H54 (cell line): ENCODE measurements around the gene SCUBE1.

Experiments
- DNase-seq: peaks from one replicate; pipeline ENCODE4 v3.0.0; 2011; ENCODE audit warnings: low spot score, mixed read lengths; ENCODE audit not compliant: insufficient read length
- FAIRE-seq: peaks from 3 replicates; lab custom pipeline; 2011; peaks lifted over from hg19 to GRCh38; lab: Jason Lieb, UNC
- POLR2A ChIP-seq: IDR thresholded peaks from 2 replicates; pipeline ENCODE4 v1.6.1; 2011; ENCODE audit warnings: low read depth, mild to moderate bottlenecking, low read length

Gene SCUBE1

DNA sequence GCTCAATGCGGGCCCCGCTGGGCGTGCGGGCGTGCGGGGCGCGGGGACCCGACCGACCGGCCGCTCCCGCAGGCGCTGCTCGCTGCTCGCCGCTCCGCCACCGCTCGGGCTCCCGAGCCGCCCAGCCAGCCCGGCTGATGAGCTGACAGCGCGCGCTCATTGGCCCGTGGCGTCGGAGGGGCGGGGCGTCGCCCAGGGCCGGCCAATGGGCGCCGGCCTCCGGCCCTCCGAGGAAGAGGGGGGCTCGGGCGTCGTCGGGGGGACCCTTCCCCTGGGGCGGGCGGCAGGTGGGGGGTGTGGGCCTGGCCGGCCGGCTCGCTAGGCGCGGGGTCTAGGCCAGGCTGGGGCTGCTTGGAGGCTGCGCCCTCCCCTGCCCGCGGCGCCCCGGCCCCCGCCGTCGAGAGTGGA, at the start of gene SCUBE1:
TSS of gene SCUBE1 (minus strand) at position 111 of the 408 bp plus-strand sequence. CDS start 111 bp downstream, outside the sequence.
- FAIRE-seq: no peak
- TF ChIP-seq POLR2A: no peak
- no peak for DNase-seq

DNA sequence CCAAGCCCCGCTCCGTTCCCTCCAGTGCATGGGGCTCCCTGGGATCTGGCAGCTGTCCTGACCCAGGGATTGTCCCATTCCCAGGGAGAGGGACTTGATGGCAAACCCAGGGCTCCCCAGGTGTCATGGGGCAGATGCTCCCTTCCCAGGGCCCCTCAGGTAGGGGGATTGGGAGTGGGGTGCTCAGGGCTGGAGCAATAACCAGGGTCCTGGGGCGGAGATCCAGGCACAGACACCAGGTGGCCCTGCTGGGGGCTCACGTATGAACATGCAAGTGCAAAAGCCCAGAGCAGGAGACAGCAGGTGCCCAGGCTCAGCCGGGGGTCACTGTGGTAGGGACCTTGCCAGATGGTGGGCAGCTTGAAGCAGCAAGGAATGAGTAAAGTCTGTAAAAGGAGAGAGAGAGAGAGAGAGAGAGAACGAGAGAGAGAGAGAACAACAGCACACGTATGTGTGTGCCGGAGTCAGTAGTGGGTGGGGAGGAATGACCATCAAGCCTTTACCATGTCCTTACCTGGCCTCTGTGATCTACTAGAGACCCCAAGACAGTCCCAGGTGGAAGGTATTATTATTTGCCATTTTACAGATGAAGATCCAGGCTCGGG, 49.3 kb upstream of the SCUBE1 start:
- DNase-seq: no peak

DNA sequence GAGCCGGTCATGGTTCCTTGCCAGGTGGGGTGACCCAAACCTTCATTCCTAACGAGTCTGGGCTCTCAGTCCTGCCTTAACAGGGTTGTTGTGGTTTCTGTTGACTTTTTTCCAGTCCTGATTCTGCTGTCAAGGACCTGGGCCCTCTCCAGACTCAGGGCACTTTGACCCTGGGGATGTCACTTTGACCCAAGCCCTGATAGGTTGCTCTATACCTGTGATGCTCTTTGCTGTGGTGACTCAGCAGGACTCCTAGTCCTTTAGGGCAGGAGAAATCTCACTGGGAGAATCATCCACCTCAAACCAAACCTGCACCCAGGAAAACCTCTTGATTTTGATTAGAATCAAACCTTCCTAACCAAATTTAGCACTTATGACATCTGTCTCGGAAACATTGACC, 48.1 kb upstream of the SCUBE1 start:
- FAIRE-seq (no peak), DNase-seq (no peak)
- no peak for TF ChIP-seq POLR2A

More for the DNA sequence above, 49.3 kb upstream of the SCUBE1 start:
- TF ChIP-seq POLR2A: no peak
- FAIRE-seq: no peak

DNA sequence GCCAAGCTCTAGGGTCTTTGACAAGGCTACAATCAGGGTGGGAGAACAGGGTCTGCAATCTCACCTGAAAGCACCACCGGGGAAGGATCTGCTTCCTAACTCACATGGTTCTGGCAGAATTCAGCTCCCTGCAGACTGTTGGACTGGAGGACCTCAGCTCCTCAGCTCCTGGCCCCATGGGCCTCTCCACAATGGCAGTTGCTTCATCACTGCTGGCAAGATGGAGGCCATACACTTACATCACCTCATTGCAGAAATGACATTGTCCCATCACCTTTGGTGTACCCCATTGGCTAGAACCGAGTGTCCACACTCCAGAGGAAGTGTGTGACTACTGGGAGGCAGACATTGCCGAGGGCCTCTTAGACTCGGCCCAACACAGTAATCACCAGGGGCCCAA, 47.7 kb upstream of the SCUBE1 start:
- no peak for TF ChIP-seq POLR2A
- no peak for FAIRE-seq

DNA sequence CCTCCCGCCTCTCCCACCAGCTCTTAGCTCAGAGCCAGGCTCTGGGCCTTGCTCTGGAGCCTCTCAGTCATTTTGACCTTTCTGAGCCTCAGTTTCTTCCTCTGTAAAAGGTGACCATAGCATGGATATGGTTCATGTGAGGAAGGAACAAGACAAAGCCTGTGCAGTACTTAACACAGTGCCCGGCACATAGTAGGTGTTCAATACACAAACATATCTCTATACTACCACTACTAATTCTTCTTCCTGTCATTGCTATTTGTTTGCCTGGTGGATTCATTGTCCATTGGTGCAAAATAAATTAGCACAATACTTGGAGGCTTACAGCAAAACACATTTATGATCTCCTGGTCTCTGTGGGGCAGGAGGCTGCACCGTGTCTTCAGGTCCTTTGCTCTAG, 47.0 kb upstream of the SCUBE1 start:
- DNase-seq (no peak), FAIRE-seq (no peak)
- TF ChIP-seq POLR2A: no peak

More for the DNA sequence above, 47.7 kb upstream of the SCUBE1 start:
- DNase-seq: no peak

DNA sequence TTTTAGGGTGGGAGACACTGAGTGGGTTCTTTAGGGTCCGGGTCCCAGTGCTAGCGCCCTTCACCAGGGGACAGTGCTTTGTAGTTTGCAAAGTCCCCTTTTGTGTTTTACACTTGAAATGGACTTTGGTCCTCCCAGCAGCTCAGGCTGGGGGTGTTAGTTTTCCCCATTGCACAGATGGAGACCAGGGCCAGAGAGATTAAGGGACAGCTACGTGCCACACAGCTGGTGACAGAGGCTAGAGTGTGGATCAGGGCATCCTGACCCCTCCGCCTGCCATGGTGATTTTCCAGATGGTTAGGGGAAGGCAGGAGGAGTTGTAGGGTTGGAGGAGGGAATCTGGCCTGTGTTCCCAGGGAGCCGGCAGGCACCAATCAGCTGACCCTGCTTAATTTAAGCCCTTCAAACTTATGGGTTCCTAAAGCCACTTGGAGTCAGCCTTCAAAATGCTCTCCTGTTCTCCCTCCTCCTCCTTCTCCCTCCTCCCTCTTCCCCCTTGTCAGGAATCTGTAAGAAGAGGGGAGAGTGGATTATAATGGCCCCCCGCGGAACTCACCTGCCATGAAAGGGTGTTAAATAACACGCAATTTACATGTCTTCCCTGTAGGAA, 46.2 kb upstream of the SCUBE1 start:
- DNase-seq (no peak), FAIRE-seq (no peak)
- no peak for TF ChIP-seq POLR2A

DNA sequence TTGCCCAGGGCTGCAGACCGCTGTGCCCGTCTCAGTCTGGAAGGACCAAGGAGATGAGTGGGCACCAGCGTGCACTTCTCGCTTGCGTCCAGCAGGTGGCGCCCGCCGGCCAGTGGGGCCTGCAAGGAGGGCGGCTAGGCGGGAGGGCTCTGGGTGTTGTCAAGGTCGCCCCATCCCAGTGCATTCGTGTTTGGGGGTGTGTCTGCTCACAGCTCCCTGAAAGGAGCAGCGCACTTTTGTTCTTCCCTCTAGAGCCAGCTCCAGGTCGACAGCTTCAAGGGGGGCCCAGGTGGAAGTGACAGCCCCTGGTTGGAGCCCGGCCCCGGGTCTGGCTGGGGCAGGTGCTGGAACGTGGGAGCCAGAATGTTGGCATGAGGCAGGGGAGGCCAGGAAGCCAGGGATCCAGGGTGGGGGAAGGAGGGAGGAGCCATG, 45.3 kb upstream of the SCUBE1 start:
- TF ChIP-seq POLR2A: no peak
- FAIRE-seq: no peak
- peak; percentile 66 for DNase-seq

DNA sequence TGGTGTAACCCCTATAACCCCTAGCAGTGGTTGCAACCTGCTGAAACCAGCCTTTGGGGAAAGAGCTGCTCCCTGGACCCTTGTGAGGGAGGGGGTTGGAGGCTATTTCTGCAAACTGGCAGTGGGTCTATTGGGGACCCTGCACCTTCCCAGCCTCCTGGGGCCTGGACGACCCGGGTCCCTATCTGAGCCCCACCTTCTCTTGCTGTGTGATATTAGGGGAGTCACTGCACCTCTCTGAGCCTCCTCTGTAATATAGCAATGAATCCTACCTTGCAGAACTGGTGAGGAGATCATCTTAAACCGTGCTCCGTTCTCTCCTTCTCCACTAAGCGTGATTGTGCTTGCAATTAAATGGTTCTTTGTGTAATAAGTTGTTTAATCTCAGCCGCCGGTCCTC, 44.6 kb upstream of the SCUBE1 start:
- FAIRE-seq (no peak), DNase-seq (no peak)
- TF ChIP-seq POLR2A: no peak

DNA sequence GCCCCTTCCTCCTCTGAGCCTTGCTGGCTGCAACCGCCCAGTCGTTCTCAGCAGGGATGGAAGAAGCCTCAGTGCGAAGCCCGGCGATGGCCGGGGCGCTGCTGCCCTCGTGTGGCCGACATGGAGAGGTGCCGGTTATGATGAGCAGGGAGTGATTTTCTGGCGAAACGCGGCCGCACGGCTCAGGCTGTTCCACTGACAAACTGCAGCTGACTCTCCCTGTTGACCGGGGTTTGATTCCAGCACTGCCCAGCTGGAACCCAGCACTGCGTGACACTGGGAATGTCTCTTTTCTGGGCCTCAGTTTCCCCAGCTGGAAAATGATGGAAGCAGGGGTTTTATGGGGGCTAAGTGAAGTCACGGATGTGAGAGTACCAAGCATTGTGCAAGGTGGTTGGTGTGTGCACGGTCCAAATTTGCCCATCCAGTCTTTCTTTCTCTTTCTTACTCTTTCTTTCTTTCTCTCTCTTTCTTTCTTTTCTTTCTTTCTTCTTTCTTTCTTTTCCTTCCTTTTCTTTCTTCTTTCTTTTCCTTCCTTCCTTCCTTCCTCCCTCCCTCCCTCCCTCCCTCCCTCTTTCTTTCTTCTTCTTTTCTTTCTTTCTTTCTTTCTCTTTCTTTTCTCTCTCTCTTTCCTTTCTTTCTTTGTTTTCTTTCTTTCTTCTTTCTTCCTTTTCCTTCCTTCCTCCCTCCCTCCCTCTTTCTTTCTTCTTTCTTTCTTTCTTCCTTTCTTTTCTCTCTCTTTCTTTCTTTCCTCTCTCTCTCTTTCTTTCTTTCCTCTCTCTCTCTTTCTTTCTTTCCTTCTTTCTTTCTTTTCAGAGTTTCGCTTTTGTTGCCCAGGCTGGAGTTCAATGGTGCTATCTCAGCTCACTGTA, 42.8 kb upstream of the SCUBE1 start:
- FAIRE-seq (peak; percentile 86), DNase-seq (peak; percentile 75)
- no peak for TF ChIP-seq POLR2A

DNA sequence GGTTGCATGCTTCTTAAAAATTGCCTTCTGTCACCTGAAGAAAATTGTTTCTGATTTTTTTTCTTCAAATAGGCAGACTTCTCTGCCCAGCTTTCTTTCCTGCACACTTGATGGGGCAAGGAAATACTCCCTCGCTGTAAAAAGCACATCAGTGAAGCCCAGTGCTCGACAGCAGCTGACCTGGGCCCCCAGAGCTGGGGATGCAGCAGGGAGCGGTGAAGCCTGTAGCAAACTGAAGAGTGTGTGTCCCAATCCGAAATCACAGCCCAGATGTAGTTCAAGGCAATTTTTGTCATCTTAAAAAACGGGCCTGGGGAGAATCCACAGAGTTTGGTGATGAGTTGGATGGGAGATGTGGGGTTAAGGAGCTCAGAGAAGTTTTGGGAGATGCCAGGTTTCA, 41.7 kb upstream of the SCUBE1 start:
- FAIRE-seq (no peak), DNase-seq (no peak)
- no peak for TF ChIP-seq POLR2A

DNA sequence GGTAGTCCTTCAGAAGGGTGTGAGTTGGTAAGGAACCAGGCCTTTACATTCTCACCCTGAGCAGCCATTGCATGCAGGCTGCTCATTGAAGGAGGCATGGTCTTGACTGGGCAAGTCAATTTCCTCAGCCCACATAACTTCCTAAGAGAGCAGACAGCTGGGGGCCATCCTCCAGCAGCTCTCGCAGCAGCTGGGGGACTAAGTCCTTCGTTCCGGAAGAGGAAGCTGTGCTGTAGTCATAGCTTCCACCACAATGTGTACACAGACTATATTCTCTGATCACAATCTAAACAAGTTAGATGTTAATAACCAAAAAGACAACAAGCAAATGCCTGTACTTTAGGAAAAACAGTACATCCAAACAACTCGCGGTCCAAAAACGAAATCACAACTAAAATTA, 38.5 kb upstream of the SCUBE1 start:
- FAIRE-seq: no peak
- no peak for TF ChIP-seq POLR2A
- DNase-seq: no peak

DNA sequence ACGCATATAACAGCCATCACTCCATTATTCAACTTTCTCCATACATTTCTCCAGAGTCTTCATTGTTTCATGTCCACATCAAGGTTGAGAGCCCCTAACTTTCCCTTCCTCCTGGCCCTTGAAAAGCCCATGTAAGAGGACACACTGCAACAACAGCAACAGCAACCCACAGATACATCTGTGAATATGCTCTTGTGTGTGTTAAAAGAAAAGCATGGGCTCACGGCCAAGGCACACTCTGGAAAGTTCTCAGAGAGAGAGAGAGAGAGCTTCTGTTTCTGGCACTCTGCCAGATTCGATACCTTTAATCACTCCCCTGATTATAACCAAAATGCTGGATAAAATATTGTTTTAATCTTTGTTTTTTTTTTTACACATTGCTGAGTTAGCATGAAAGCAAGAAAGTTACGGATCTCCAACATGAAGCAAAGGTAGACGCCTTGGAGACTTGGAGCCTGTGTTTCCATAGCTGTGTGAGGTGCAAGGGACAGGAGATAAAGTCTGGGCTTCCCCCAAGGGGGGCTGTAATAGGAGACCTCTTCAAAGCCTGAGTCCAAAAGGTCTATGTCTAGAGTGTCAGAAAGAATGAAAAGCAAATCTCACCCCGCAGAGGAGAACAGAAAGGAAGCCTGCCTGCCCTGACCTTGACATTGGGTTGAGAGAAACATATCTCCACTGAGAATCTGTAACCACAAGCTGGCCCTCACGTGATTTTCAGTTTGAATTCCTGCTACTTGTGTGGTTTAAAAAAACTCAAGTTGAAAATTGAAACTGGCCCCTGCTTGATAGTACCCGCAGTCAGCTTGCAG, 34.9 kb upstream of the SCUBE1 start:
- no peak for DNase-seq
- TF ChIP-seq POLR2A: no peak
- no peak for FAIRE-seq

DNA sequence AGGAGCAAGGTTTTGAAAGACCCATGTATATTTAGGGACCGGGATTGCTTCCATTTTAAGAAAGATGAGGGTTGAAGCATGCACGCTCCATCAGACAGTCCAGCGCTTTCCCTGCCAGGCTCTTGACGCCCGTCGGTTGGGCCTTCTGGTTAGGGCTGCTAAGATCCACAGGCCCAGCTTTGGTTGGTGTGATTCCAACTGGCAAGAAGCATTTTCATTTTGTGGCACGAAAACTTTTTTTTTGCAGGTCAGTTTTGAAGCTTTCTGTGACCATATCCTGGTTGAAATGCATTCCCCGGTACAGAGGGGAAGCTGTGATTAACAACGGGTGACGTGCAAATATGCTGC, 34.4 kb upstream of the SCUBE1 start:
- TF ChIP-seq POLR2A: no peak
- no peak for DNase-seq
- FAIRE-seq: no peak
